Chondrocyte (in vitro differentiated cells): ENCODE data around the gene GABRB3. TPM values are rescaled to one million over a fixed set of nuclear protein-coding genes. Genes with fewer than 3 reads are reported as not detected.
A peak's percentile ranks its signal among the peaks of the same experiment; 100 is the strongest.

Source experiments
- DNase-seq: peaks from one replicate; pipeline ENCODE4 v3.0.0; 2021; ENCODE audit warnings: mixed read lengths, low spot score
- H3K27ac Mint-ChIP-seq: one replicate; pipeline ENCODE4 v1.8.0; 2021; ENCODE audit warnings: mild to moderate bottlenecking, moderate library complexity, mixed read lengths; ENCODE audit not compliant: unreplicated experiment
- H3K27me3 Mint-ChIP-seq: 2 replicates; pipeline ENCODE4 v1.8.0; 2021; ENCODE audit warnings: low read depth, mixed read lengths
- H3K36me3 Mint-ChIP-seq: 2 replicates; pipeline ENCODE4 v1.8.0; 2021; ENCODE audit warnings: low read depth, mixed read lengths
- H3K4me1 Mint-ChIP-seq: 2 replicates; pipeline ENCODE4 v1.8.0; 2021; ENCODE audit warnings: low read depth, mild to moderate bottlenecking, mixed read lengths
- H3K4me3 Mint-ChIP-seq: one replicate; pipeline ENCODE4 v1.8.0; 2021; ENCODE audit warnings: mild to moderate bottlenecking, moderate library complexity, mixed read lengths; ENCODE audit not compliant: unreplicated experiment
- H3K9me3 Mint-ChIP-seq: 2 replicates; pipeline ENCODE4 v1.8.0; 2021; ENCODE audit warnings: low read depth, mixed read lengths
- CTCF ChIP-seq: fragments of 200-600 bp; sonication (generic); IDR thresholded peaks from 2 replicates; pipeline ENCODE4 v1.5.0; 2021; ENCODE audit warnings: antibody characterized with exemption, mild to moderate bottlenecking, moderate library complexity
- total RNA-seq: library from RNA; stranded (reverse); gene quantifications from 3 replicates; pipeline ENCODE4 v1.2.1, GENCODE V29; 2021

Gene GABRB3
- total RNA-seq, 1 donor from 2014 or later, result 1.6 TPM

DNA sequence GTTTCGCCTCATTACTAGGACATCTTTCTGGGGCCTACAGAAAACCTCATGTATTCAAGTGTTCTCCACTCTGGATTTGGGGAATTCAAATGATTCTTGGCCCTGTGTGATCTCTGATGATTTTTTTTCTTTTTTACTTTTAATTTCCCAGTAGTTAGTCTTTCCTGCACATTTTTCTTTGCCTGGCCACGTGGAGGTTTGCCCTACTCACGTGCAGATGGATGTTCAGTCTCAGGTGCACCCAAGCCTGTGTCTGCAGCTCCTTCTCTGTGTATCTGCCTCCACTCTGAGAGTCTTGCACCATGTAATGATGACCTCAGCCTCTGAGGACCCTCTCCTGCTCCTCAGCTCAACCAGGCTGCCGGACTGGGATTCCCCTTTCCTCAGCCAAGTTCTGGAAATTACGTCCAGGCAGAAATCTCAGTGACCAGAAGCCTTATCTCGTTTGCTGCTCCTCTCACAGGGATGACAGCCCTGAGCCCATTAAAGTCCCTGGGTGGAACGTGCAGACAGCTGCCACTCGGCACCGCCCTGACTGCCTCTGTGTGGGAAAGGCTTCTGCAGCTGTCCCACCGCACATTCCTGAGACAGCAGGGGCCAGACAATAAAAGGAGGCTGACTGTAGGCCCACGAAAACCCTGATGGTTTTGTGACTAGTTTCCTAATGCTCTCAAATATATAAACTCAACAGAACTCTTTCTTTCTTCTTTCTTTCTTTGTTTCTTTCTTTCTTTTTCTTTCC lies 31.4 kb upstream of the GABRB3 start:
- no peak overlapping the region for H3K27ac Mint-ChIP-seq
- H3K4me1 Mint-ChIP-seq, result no peaks in the 10 kb centered on the region
- no peaks in the 10 kb centered on the region for H3K9me3 Mint-ChIP-seq

GRCh38 chr15:26790118-26790517 lies 17.3 kb upstream of the GABRB3 start:
- no peak for DNase-seq
- no peak for TF ChIP-seq CTCF
- H3K9me3 Mint-ChIP-seq, result peaks cover 3% of the 10 kb centered on the region
- peaks cover 3% of the 10 kb centered on the region for H3K27me3 Mint-ChIP-seq
- H3K4me1 Mint-ChIP-seq, result no peaks in the 10 kb centered on the region
- no peaks in the 10 kb centered on the region for H3K36me3 Mint-ChIP-seq
- H3K27ac Mint-ChIP-seq, result no peak overlapping the region
- H3K4me3 Mint-ChIP-seq, result no peak overlapping the region

More for the DNA sequence above, 31.4 kb upstream of the GABRB3 start:
- no peaks in the 10 kb centered on the region for H3K36me3 Mint-ChIP-seq
- H3K4me3 Mint-ChIP-seq, result no peak overlapping the region
- no peak for TF ChIP-seq CTCF
- peaks cover 1% of the 10 kb centered on the region for H3K27me3 Mint-ChIP-seq
- DNase-seq, result no peak

- H3K4me1 Mint-ChIP-seq, result no peaks in the 10 kb centered on the region
- DNase-seq, result no peak
- H3K27ac Mint-ChIP-seq, result no peak overlapping the region
- H3K36me3 Mint-ChIP-seq, result no peaks in the 10 kb centered on the region
- peaks cover 4% of the 10 kb centered on the region for H3K27me3 Mint-ChIP-seq
- no peak overlapping the region for H3K4me3 Mint-ChIP-seq
- H3K9me3 Mint-ChIP-seq, result peaks cover 3% of the 10 kb centered on the region
- TF ChIP-seq CTCF, result no peak
Observed at GRCh38 chr15:26781816-26782215, 8.9 kb upstream of the GABRB3 start.

DNA sequence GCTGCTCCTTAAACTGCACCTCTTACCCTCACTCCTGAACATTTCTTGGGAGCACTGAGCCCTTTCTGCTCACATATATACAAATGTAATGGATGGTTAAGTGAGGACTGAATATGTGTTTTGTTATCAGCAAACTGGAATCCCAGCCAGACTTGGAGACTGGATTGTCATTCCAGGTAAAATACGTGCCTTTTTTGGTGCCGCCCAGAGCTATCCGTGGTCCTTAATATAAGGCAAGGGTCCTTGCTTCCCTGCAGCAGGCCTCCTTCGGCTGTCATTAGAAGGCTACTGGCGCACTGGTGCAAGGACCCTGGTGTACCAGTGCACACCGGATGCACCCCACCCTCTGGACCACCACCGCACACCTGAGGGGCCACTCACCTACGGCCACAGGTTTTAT lies 1.1 kb upstream of the GABRB3 start:
- H3K4me3 Mint-ChIP-seq, result peak overlapping the region; percentile 62
- H3K36me3 Mint-ChIP-seq, result peaks cover 1% of the 10 kb centered on the region
- TF ChIP-seq CTCF, result no peak
- no peaks in the 10 kb centered on the region for H3K9me3 Mint-ChIP-seq
- no peak overlapping the region for H3K27ac Mint-ChIP-seq
- peaks cover 9% of the 10 kb centered on the region for H3K4me1 Mint-ChIP-seq
- DNase-seq, result no peak
- H3K27me3 Mint-ChIP-seq, result peaks cover 51% of the 10 kb centered on the region

DNA sequence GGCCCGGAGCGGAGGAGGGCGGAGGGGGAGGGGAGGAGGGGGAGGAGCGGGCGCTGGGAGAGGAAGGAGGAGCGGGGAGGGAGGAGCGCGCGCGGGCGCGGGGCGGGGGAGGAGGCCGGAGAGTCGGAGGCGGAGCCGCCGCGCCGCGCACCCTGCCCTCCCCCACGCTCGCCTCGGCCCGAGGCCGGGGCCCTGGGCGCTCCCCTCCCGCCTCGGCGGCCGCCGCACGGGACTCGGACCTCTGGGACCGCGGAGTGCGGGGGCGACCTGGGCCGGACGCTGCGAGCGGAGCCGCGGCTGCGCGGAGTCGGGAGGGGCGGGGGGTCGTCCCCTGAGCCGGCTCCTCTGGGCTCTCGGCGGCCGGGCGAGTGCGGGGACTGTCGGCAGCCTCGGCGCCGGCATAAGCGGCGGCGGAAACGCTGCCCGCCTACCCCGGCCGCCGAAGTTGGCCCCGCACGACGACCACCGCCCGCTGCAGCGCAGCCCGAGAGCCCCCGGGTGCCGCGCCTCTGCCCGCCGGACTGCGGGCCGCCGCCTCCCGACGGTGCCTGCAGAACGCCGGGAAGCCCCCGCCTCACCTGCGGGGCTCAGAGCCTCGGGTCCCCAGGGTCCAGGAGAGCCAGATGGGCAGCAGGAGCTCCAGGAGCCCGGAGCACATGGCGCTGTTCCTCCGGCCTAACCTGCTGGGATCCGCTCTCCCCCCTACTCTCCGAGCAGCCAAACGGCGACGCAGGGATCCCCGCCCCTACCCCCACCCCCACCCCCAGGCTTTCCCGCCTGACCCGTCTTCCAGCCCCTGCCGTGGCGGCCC lies 406 bp upstream of the GABRB3 start:
- Mint-ChIP-seq H3K9me3 (no peaks in the 10 kb centered on the region), H3K4me3 (peak overlapping the region; percentile 62), H3K27ac (no peak overlapping the region), H3K4me1 (peaks cover 9% of the 10 kb centered on the region), H3K27me3 (peaks cover 52% of the 10 kb centered on the region), H3K36me3 (peaks cover 1% of the 10 kb centered on the region)
- no peak for TF ChIP-seq CTCF
- DNase-seq, result no peak
